Neural cell (in vitro differentiated cells): ENCODE measurements around the gene EXD3. TPM values are rescaled to one million over a fixed set of nuclear protein-coding genes. Genes with fewer than 3 reads are reported as not detected.

Source experiments
- H2AFZ ChIP-seq: fragments of 200-600, 300-800 bp; sonication (generic), shearing (Covaris generic); 2 replicates; pipeline ENCODE4 v1.6.0; 2014; ENCODE audit warnings: low read depth, mild to moderate bottlenecking, antibody characterized with exemption, low read length, moderate library complexity
- H3F3A ChIP-seq: fragments of 200-600 bp; shearing (Covaris generic); 2 replicates; pipeline ENCODE4 v1.6.1; 2016; ENCODE audit warnings: mild to moderate bottlenecking, moderate library complexity, mixed read lengths, antibody characterized with exemption, low read length; ENCODE audit not compliant: insufficient read depth, poor library complexity, severe bottlenecking
- H3K27ac ChIP-seq: fragments of 200-600, 300-800 bp; sonication (generic), shearing (Covaris generic); 2 replicates; pipeline ENCODE4 v1.5.1; 2014; ENCODE audit warnings: mild to moderate bottlenecking, low read length, moderate library complexity
- H3K27me3 ChIP-seq: fragments of 300-800, 200-600 bp; sonication (generic), shearing (Covaris generic); 2 replicates; pipeline ENCODE4 v1.6.0; 2014; ENCODE audit warnings: mild to moderate bottlenecking, low read depth, low read length, moderate library complexity; ENCODE audit not compliant: insufficient read depth
- H3K36me3 ChIP-seq: fragments of 300-800, 200-600 bp; sonication (generic), shearing (Covaris generic); 2 replicates; pipeline ENCODE4 v1.5.1; 2014; ENCODE audit warnings: mild to moderate bottlenecking, antibody characterized with exemption, low read length, moderate library complexity; ENCODE audit not compliant: insufficient read depth
- H3K4me2 ChIP-seq: fragments of 300-800, 200-600 bp; sonication (generic), shearing (Covaris generic); 2 replicates; pipeline ENCODE4 v1.6.0; 2014; ENCODE audit warnings: mild to moderate bottlenecking, low read length
- H3K4me3 ChIP-seq: fragments of 300-800, 200-600 bp; sonication (generic), shearing (Covaris generic); 2 replicates; pipeline ENCODE4 v1.5.1; 2014; ENCODE audit warnings: mild to moderate bottlenecking, low read length, moderate library complexity
- H3K79me2 ChIP-seq: fragments of 200-600 bp; shearing (Covaris generic); replicated peaks from 2 replicates; pipeline ENCODE4 v1.6.0; 2014; ENCODE audit warnings: mild to moderate bottlenecking, low read length, moderate library complexity; ENCODE audit not compliant: insufficient read depth
- H3K9ac ChIP-seq: fragments of 300-800, 200-600 bp; sonication (generic), shearing (Covaris generic); 2 replicates; pipeline ENCODE4 v1.6.1; 2016; ENCODE audit warnings: mild to moderate bottlenecking, low read length, mixed read lengths
- H3K9me2 ChIP-seq: fragments of 200-600 bp; shearing (Covaris generic); 2 replicates; pipeline ENCODE4 v1.6.1; 2016; ENCODE audit warnings: mild to moderate bottlenecking, low read length, mixed read lengths; ENCODE audit not compliant: insufficient read depth
- H3K9me3 ChIP-seq: fragments of 200-600, 300-800 bp; sonication (generic), shearing (Covaris generic); 2 replicates; pipeline ENCODE4 v1.6.1; 2016; ENCODE audit warnings: mild to moderate bottlenecking, mixed run types, low read length, moderate library complexity, mixed read lengths
- H4K20me1 ChIP-seq: fragments of 200-600 bp; shearing (Covaris generic); 2 replicates; pipeline ENCODE4 v1.6.1; 2016; ENCODE audit warnings: mild to moderate bottlenecking, mixed run types; ENCODE audit not compliant: insufficient read depth
- CTCF ChIP-seq: fragments of 450-650 bp; IDR thresholded peaks from 2 replicates; pipeline ENCODE4 v1.5.1; 2014; ENCODE audit warnings: antibody characterized with exemption, mild to moderate bottlenecking, moderate library complexity; ENCODE audit not compliant: poor library complexity, severe bottlenecking
- EP300 ChIP-seq: fragments of 450-650 bp; conservative IDR thresholded peaks from 2 replicates; pipeline ENCODE4 v1.6.1; 2014; ENCODE audit warnings: antibody characterized with exemption, mild to moderate bottlenecking, moderate library complexity; ENCODE audit not compliant: poor library complexity, severe bottlenecking
- EZH2 ChIP-seq: fragments of 200-600, 300-800 bp; shearing (Covaris generic), sonication (generic); IDR thresholded peaks from 2 replicates; pipeline ENCODE4 v1.6.1; 2014; ENCODE audit warnings: antibody characterized with exemption, low read length, borderline replicate concordance, mild to moderate bottlenecking; ENCODE audit not compliant: insufficient read depth, poor library complexity, severe bottlenecking
- MXI1 ChIP-seq: fragments of 450-650 bp; conservative IDR thresholded peaks from 2 replicates; pipeline ENCODE4 v1.6.1; 2014; ENCODE audit warnings: antibody characterized with exemption, mild to moderate bottlenecking; ENCODE audit not compliant: poor library complexity, severe bottlenecking
- POLR2AphosphoS5 ChIP-seq: IDR thresholded peaks from 2 replicates; pipeline ENCODE4 v1.6.1; 2012
- RAD21 ChIP-seq: fragments of 450-650 bp; conservative IDR thresholded peaks from 2 replicates; pipeline ENCODE4 v1.6.1; 2014; ENCODE audit warnings: antibody characterized with exemption, mild to moderate bottlenecking, moderate library complexity
- REST ChIP-seq: IDR thresholded peaks from 2 replicates; pipeline ENCODE4 v1.6.1; 2012; ENCODE audit warnings: borderline replicate concordance
- SMC3 ChIP-seq: fragments of 450-650 bp; conservative IDR thresholded peaks from 2 replicates; pipeline ENCODE4 v1.6.1; 2014; ENCODE audit warnings: antibody characterized with exemption, mild to moderate bottlenecking, moderate library complexity; ENCODE audit not compliant: poor library complexity
- TAF1 ChIP-seq: IDR thresholded peaks from 2 replicates; pipeline ENCODE4 v1.6.1; 2012; ENCODE audit warnings: low read depth
- polyA plus RNA-seq: library from polyadenylated mRNA; depleted of rRNA; stranded (reverse); fragments of >200 nt; gene quantifications from 2 replicates; pipeline ENCODE4 v1.2.3, GENCODE V29; 2014

The EXD3 gene
- polyA plus RNA-seq, 1 donor from 2014 or later: 32.9 TPM

- no peak overlapping the region for H3K4me2 ChIP-seq
Measured at GRCh38 chr9:137467896-137468295, 44.9 kb upstream of the EXD3 start.

GRCh38 chr9:137467161-137467581 lies 44.2 kb upstream of the EXD3 start:
- Histone ChIP-seq H3K4me2 (no peak overlapping the region), H3K9ac (no peak overlapping the region), H3F3A (no peaks in the 10 kb centered on the region), H3K9me3 (no peaks in the 10 kb centered on the region), H3K4me3 (no peak overlapping the region), H3K27me3 (no peaks in the 10 kb centered on the region), H2AFZ (no peak overlapping the region), H3K79me2 (no peaks in the 10 kb centered on the region), H4K20me1 (no peaks in the 10 kb centered on the region), H3K27ac (no peak overlapping the region), H3K36me3 (no peaks in the 10 kb centered on the region), H3K9me2 (no peaks in the 10 kb centered on the region)
- TF ChIP-seq SMC3 (no peak), CTCF (no peak), REST (no peak), TAF1 (no peak), MXI1 (no peak), EZH2 (no peak), POLR2AphosphoS5 (no peak)

More at GRCh38 chr9:137467896-137468295, 44.9 kb upstream of the EXD3 start:
- Histone ChIP-seq H3K9me3 (no peaks in the 10 kb centered on the region), H2AFZ (no peak overlapping the region), H3F3A (no peaks in the 10 kb centered on the region), H3K79me2 (no peaks in the 10 kb centered on the region), H3K36me3 (no peaks in the 10 kb centered on the region), H3K27me3 (no peaks in the 10 kb centered on the region), H3K4me3 (no peak overlapping the region), H3K9me2 (no peaks in the 10 kb centered on the region), H4K20me1 (no peaks in the 10 kb centered on the region), H3K9ac (no peak overlapping the region), H3K27ac (no peak overlapping the region)
- TF ChIP-seq TAF1 (no peak), SMC3 (no peak), REST (no peak), MXI1 (no peak), CTCF (no peak), RAD21 (no peak), EP300 (no peak), POLR2AphosphoS5 (no peak), EZH2 (no peak)
